GM12878 (cell line): ENCODE results near the gene FAM227B. TPM values are rescaled to one million over a fixed set of nuclear protein-coding genes. Genes with fewer than 3 reads are reported as not detected.

ENCODE experiments used
- ATAC-seq: fragments of 200-7000 bp; cut with Tn5 transposase; 3 replicates; pipeline ENCODE4 v1.9.1; 2020; ENCODE audit warnings: mild to moderate bottlenecking, moderate library complexity
- BruUV-seq: library from RNA; stranded (reverse); fragments of 400-500 nt; replicated peaks from 2 replicates; lab custom pipeline; 2021; lab: Mats Ljungman, UMichigan
- CTCF ChIA-PET: fragments of 300-600 bp; sonication (Branson Sonifier 250); formaldehyde crosslinking; extraction: SDS; loops from one replicate; lab custom pipeline; 2021; ENCODE audit warnings: inconsistent platforms; lab: Yijun Ruan, JAX
- POLR2A ChIA-PET: fragments of 350-600 bp; formaldehyde crosslinking; extraction: SDS; loops from one replicate; lab custom pipeline; 2021; ENCODE audit warnings: inconsistent platforms; lab: Charles Lee
- RAD21 ChIA-PET: fragments of 300-600 bp; sonication (Branson Sonifier 250); formaldehyde crosslinking; loops from one replicate; lab custom pipeline; 2023; ENCODE audit warnings: antibody characterized with exemption; ENCODE audit not compliant: unreplicated experiment; lab: Charles Lee
- SMC1A ChIA-PET: fragments of 300-600 bp; sonication (Branson Sonifier 250); formaldehyde crosslinking; loops from one replicate; lab custom pipeline; 2023; ENCODE audit not compliant: unreplicated experiment, uncharacterized antibody; lab: Charles Lee
- DNase-seq: peaks from one replicate; pipeline ENCODE4 v3.0.0-alpha.2; 2011; ENCODE audit warnings: low read depth, low spot score
- FAIRE-seq: peaks from 3 replicates; lab custom pipeline; 2011; peaks lifted over from hg19 to GRCh38; lab: Jason Lieb, UNC
- H2AFZ ChIP-seq: 2 replicates; pipeline ENCODE4 v1.6.0; 2011; ENCODE audit warnings: low read depth, low read length, control low read depth; ENCODE audit not compliant: control insufficient read depth
- H3K27ac ChIP-seq: 2 replicates; pipeline ENCODE4 v1.5.1; 2011; ENCODE audit warnings: control low read depth; ENCODE audit not compliant: control insufficient read depth, insufficient read depth
- H3K27me3 ChIP-seq, 2 experiments: replicated peaks in 1 of 2; 2 replicates each; pipeline versions ENCODE4 v1.6.0 to v1.6.1; 2011; ENCODE audit warnings: low read length in 1 of 2; ENCODE audit not compliant: control insufficient read depth in 2 of 2, insufficient read depth in 2 of 2
- H3K36me3 ChIP-seq, 2 experiments: 2 replicates each; pipeline ENCODE4 v1.5.1; 2011; ENCODE audit warnings: low read length in 1 of 2; ENCODE audit not compliant: control insufficient read depth in 2 of 2, insufficient read depth in 2 of 2
- H3K4me1 ChIP-seq: 2 replicates; pipeline ENCODE4 v1.6.1; 2011; ENCODE audit warnings: mild to moderate bottlenecking, low read length, moderate library complexity, mixed read lengths; ENCODE audit not compliant: control insufficient read depth, insufficient read depth
- H3K4me2 ChIP-seq: 2 replicates; pipeline ENCODE4 v1.6.0; 2011; ENCODE audit warnings: control low read depth; ENCODE audit not compliant: control insufficient read depth, insufficient read depth
- H3K4me3 ChIP-seq: fragments of 200-600 bp; sonication (generic); 2 replicates; pipeline ENCODE4 v1.5.1; 2016
- H3K79me2 ChIP-seq: 2 replicates; pipeline ENCODE4 v1.6.0; 2011; ENCODE audit warnings: low read length; ENCODE audit not compliant: control insufficient read depth, insufficient read depth
- H3K9ac ChIP-seq: 2 replicates; pipeline ENCODE4 v1.8.0; 2011; ENCODE audit warnings: low read length, control low read depth, mixed read lengths; ENCODE audit not compliant: control insufficient read depth, insufficient read depth
- H3K9me3 ChIP-seq: replicated peaks from 3 replicates; pipeline ENCODE4 v1.5.1; 2011; ENCODE audit warnings: mild to moderate bottlenecking, low read length; ENCODE audit not compliant: control insufficient read depth, insufficient read depth
- H4K20me1 ChIP-seq: 2 replicates; pipeline ENCODE4 v1.6.0; 2011; ENCODE audit not compliant: control insufficient read depth, insufficient read depth
- BCLAF1 ChIP-seq: fragments of 450-650 bp; IDR thresholded peaks from 2 replicates; pipeline ENCODE4 v1.6.1; 2017; ENCODE audit warnings: antibody characterized with exemption, mild to moderate bottlenecking, moderate library complexity
- E4F1 ChIP-seq: fragments of 450-650 bp; IDR thresholded peaks from 2 replicates; pipeline ENCODE4 v1.6.1; 2018; ENCODE audit warnings: borderline replicate concordance, mild to moderate bottlenecking; ENCODE audit not compliant: partially characterized antibody
- MEF2A ChIP-seq: IDR thresholded peaks from 2 replicates; pipeline ENCODE4 v1.6.1; 2011; ENCODE audit warnings: low read depth, mild to moderate bottlenecking, low read length, moderate library complexity; ENCODE audit not compliant: insufficient read depth
- MTA2 ChIP-seq: fragments of 450-650 bp; IDR thresholded peaks from 2 replicates; pipeline ENCODE4 v1.6.1; 2016; ENCODE audit warnings: low read depth, mild to moderate bottlenecking, moderate library complexity
- NBN ChIP-seq: fragments of 450-650 bp; IDR thresholded peaks from 2 replicates; pipeline ENCODE4 v1.6.1; 2016
- NKRF ChIP-seq: fragments of 450-650 bp; conservative IDR thresholded peaks from 2 replicates; pipeline ENCODE4 v1.6.1; 2017; ENCODE audit warnings: mild to moderate bottlenecking, moderate library complexity
- RBBP5 ChIP-seq: fragments of 200-600 bp; sonication (generic); conservative IDR thresholded peaks from 2 replicates; pipeline ENCODE4 v1.6.1; 2016
- ZBTB40 ChIP-seq: fragments of 450-650 bp; IDR thresholded peaks from 2 replicates; pipeline ENCODE4 v1.6.1; 2016; ENCODE audit warnings: mild to moderate bottlenecking, moderate library complexity, borderline replicate concordance
- ZNF217 ChIP-seq: fragments of 450-650 bp; IDR thresholded peaks from 2 replicates; pipeline ENCODE4 v1.6.1; 2017; ENCODE audit warnings: antibody characterized with exemption, mild to moderate bottlenecking
- ZNF274 ChIP-seq: IDR thresholded peaks from one replicate; pipeline ENCODE4 v1.8.0; 2011; ENCODE audit not compliant: insufficient read length, insufficient read depth
- ZZZ3 ChIP-seq: IDR thresholded peaks from 2 replicates; pipeline ENCODE4 v1.6.1; 2011; ENCODE audit warnings: low read depth; ENCODE audit not compliant: control insufficient read depth, insufficient read length
- in situ Hi-C: fragments of 300-500 bp; cut with MboI; formaldehyde crosslinking; loops from 9 replicates; pipeline ENCODE4 v1.14.3; 2018; ENCODE audit warnings: mixed read lengths
- intact Hi-C: fragments of 100-400 bp; cut with micrococcal nuclease; formaldehyde crosslinking; loops from one replicate; pipeline ENCODE4 v1.14.2; 2022; ENCODE audit not compliant: unreplicated experiment
- polyA plus RNA-seq, 11 experiments: library from polyadenylated mRNA; depleted of rRNA in 4 of 11; unstranded in 6 of 11; stranded (reverse) in 5 of 11; fragments of >200 nt; fragmentation: Nextera tagmentation in 4 of 11; fragmentation: Illumina TruSeq in 1 of 11; extraction: Ambion mirVana in 4 of 11; extraction: Trizol in 1 of 11; gene quantifications; 1 replicate in 1 of 11; 2 replicates in 10 of 11; pipeline versions ENCODE4 v1.2.1 to v1.2.3, GENCODE V29; 2011 to 2016; ENCODE audit warnings: inconsistent platforms in 2 of 11, missing spikeins in 2 of 11, low read depth in 1 of 11
- total RNA-seq, 4 experiments: library from RNA; depleted of rRNA in 3 of 4; stranded (reverse); fragments of >200 nt in 3 of 4; fragmentation: Illumina TruSeq in 1 of 4; extraction: Trizol in 1 of 4; gene quantifications; 2 replicates each; pipeline versions ENCODE4 v1.2.1 to v1.2.3, GENCODE V29; 2013 to 2021

The FAM227B gene
- total and polyA plus RNA-seq, 10 of the 15 experiments (the other 5 are each of a cell fraction or from before 2014, with no cell fraction given), result 3.9 to 12.6 (median 6.9) TPM

- SMC1A ChIA-PET, result no interaction called here
- H3K79me2 ChIP-seq, result no peaks in the 10 kb centered on the region
- FAIRE-seq (no peak), DNase-seq (no peak), ATAC-seq (no peak)
- no peak overlapping the region for H2AFZ ChIP-seq
- H3K4me3 ChIP-seq, result no peak overlapping the region
- no peaks in the 10 kb centered on the region for H3K9me3 ChIP-seq
- RAD21 ChIA-PET, result no interaction called here
- CTCF ChIA-PET, result no interaction called here
- H3K27me3 ChIP-seq, result no peaks in the 10 kb centered on the region
- no peak overlapping the region for H3K27ac ChIP-seq
- H3K9ac ChIP-seq, result no peak overlapping the region
- H4K20me1 ChIP-seq, result no peaks in the 10 kb centered on the region
- BruUV-seq, result no TSS peak
- intact Hi-C loops (no loop called here), in situ Hi-C loops (no loop called here)
- H3K4me1 ChIP-seq, result no peaks in the 10 kb centered on the region
- no peaks in the 10 kb centered on the region; a peak in 1 of 4 replicates for H3K36me3 ChIP-seq
- POLR2A ChIA-PET, result no interaction called here
- no peak overlapping the region for H3K4me2 ChIP-seq
- TF ChIP-seq RBBP5 (no peak), ZNF274 (no peak), MTA2 (no peak), MEF2A (no peak), BCLAF1 (no peak), NKRF (no peak), NBN (no peak), ZZZ3 (no peak), ZNF217 (no peak), E4F1 (no peak), ZBTB40 (no peak)
Observed at GRCh38 chr15:49645277-49645676, 24.7 kb upstream of the FAM227B start.
